Mesenchymal stem cell (in vitro differentiated cells and primary cell): ENCODE results near the gene LIPM.

Experiments used
- DNase-seq: peaks from one replicate; pipeline ENCODE4 v3.0.0-alpha.2; 2013
- H2AFZ ChIP-seq: one replicate; pipeline ENCODE4 v1.6.1; 2013; ENCODE audit warnings: low read depth, mild to moderate bottlenecking, control low read depth, inconsistent platforms, low read length, moderate library complexity
- H2AK5ac ChIP-seq: 2 replicates; pipeline ENCODE4 v1.6.1; 2013; ENCODE audit warnings: low read length, moderate library complexity, mild to moderate bottlenecking, inconsistent platforms; ENCODE audit not compliant: severe bottlenecking
- H2BK120ac ChIP-seq: one replicate; pipeline ENCODE4 v1.6.1; 2013; ENCODE audit warnings: low read depth, mild to moderate bottlenecking, inconsistent platforms, low read length, moderate library complexity
- H2BK12ac ChIP-seq, 2 experiments: one replicate each; pipeline ENCODE4 v1.6.1; 2013; ENCODE audit warnings: inconsistent platforms in 2 of 2, low read length in 2 of 2, mild to moderate bottlenecking in 2 of 2, moderate library complexity in 2 of 2, control low read depth in 1 of 2
- H2BK15ac ChIP-seq: one replicate; pipeline ENCODE4 v1.6.1; 2013; ENCODE audit warnings: mild to moderate bottlenecking, low read depth, inconsistent platforms; ENCODE audit not compliant: poor library complexity, severe bottlenecking
- H2BK5ac ChIP-seq: 2 replicates; pipeline ENCODE4 v1.6.1; 2013; ENCODE audit warnings: low read depth, mild to moderate bottlenecking, low read length, control low read depth, inconsistent platforms; ENCODE audit not compliant: poor library complexity, severe bottlenecking
- H3K14ac ChIP-seq, 2 experiments: one replicate each; pipeline ENCODE4 v1.6.1; 2013; ENCODE audit warnings: inconsistent platforms in 2 of 2, low read length in 2 of 2, control low read depth in 1 of 2, mild to moderate bottlenecking in 1 of 2, moderate library complexity in 1 of 2
- H3K18ac ChIP-seq, 2 experiments: one replicate each; pipeline ENCODE4 v1.6.1; 2013; ENCODE audit warnings: inconsistent platforms in 2 of 2, low read length in 2 of 2, control low read depth in 1 of 2, low read depth in 1 of 2, mild to moderate bottlenecking in 1 of 2
- H3K23ac ChIP-seq, 2 experiments: one replicate each; pipeline ENCODE4 v1.6.1; 2013; ENCODE audit warnings: inconsistent platforms in 2 of 2, low read length in 2 of 2, mild to moderate bottlenecking in 2 of 2, moderate library complexity in 2 of 2, control low read depth in 1 of 2
- H3K27ac ChIP-seq: 2 replicates; pipeline ENCODE4 v1.5.1; 2013; ENCODE audit warnings: mild to moderate bottlenecking, moderate library complexity, low read length, control low read depth, inconsistent platforms; ENCODE audit not compliant: poor library complexity, severe bottlenecking
- H3K27me3 ChIP-seq, 2 experiments: 2 replicates each; pipeline versions ENCODE4 v1.6.1 to v1.7.0; 2013; ENCODE audit warnings: low read length in 2 of 2, mild to moderate bottlenecking in 2 of 2, moderate library complexity in 2 of 2, control low read depth in 1 of 2, inconsistent platforms in 1 of 2; ENCODE audit not compliant: control insufficient read depth in 1 of 2, insufficient read depth in 1 of 2
- H3K36me3 ChIP-seq, 2 experiments: 2 replicates each; pipeline versions ENCODE4 v1.6.1 to v1.7.0; 2013; ENCODE audit warnings: low read length in 2 of 2, control low read depth in 1 of 2, inconsistent platforms in 1 of 2, low read depth in 1 of 2, mild to moderate bottlenecking in 1 of 2; ENCODE audit not compliant: insufficient read depth in 2 of 2, control insufficient read depth in 1 of 2
- H3K4ac ChIP-seq, 2 experiments: one replicate each; pipeline ENCODE4 v1.6.1; 2013; ENCODE audit warnings: inconsistent platforms in 2 of 2, low read length in 2 of 2, mild to moderate bottlenecking in 2 of 2, moderate library complexity in 2 of 2, control low read depth in 1 of 2, low read depth in 1 of 2
- H3K4me1 ChIP-seq: 2 replicates; pipeline ENCODE4 v1.6.1; 2013; ENCODE audit warnings: low read depth, low read length, control low read depth; ENCODE audit not compliant: control insufficient read depth, insufficient read depth
- H3K4me2 ChIP-seq: 2 replicates; pipeline ENCODE4 v1.6.1; 2013; ENCODE audit warnings: low read length, mild to moderate bottlenecking, inconsistent platforms; ENCODE audit not compliant: poor library complexity, severe bottlenecking
- H3K4me3 ChIP-seq, 2 experiments: 2 replicates each; pipeline versions ENCODE4 v1.5.1 to v1.7.0; 2013; ENCODE audit warnings: low read length in 2 of 2, mild to moderate bottlenecking in 2 of 2, control low read depth in 1 of 2, low read depth in 1 of 2; ENCODE audit not compliant: insufficient read depth in 1 of 2
- H3K79me1 ChIP-seq: replicated peaks from 2 replicates; pipeline ENCODE4 v1.6.1; 2013; ENCODE audit warnings: mild to moderate bottlenecking, control low read depth, low read length, inconsistent platforms; ENCODE audit not compliant: poor library complexity, severe bottlenecking
- H3K9ac ChIP-seq: 2 replicates; pipeline ENCODE4 v1.7.0; 2013; ENCODE audit warnings: mild to moderate bottlenecking, low read length, moderate library complexity
- H3K9me3 ChIP-seq: 2 replicates; pipeline ENCODE4 v1.7.0; 2013; ENCODE audit warnings: mild to moderate bottlenecking, low read length; ENCODE audit not compliant: control insufficient read depth
- H4K8ac ChIP-seq: one replicate; pipeline ENCODE4 v1.6.1; 2013; ENCODE audit warnings: inconsistent platforms, mild to moderate bottlenecking, low read length, moderate library complexity
- H4K91ac ChIP-seq: one replicate; pipeline ENCODE4 v1.6.1; 2013; ENCODE audit warnings: mild to moderate bottlenecking, low read length, inconsistent platforms
- WGBS: methylation state at CpG from one replicate; pipeline ENCODE4 v1.1.7; 2013; ENCODE audit warnings: mixed read lengths; 5-methylcytosine and 5-hydroxymethylcytosine counted together

Gene LIPM

DNA sequence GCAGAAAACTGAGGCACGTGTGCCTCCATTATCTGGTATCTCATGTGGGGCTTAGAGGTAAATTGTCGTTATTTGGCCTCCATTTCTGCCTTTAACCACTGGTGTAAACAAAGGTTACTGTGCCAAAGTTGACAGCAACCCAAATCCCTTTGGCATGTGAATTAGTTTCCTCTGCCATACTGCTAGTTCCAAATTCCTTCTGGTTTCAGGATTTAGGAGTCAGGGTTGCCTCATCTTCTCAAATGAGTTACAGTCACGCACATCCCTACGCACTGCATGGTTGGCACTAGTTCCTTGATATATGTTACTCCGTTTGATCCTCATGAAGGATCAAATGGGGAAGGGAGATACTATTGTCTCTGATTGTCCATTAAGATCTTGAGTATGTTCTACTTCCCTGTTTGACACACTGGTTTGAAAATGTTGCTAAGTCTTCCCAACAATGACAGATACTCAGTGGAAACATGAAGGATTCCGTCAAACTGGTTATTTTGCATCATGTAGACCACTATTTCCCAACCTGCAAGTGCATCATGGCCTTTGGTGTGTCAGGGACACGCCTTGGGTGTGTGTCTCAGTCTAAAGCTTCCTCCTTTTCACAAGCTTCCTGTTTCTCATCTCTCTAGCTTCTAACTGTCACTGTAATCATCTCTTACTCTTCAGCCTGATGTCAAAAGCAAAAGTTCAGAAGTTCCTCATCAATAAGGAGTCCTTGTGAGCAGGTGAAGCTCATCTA is 43.0 kb upstream of the LIPM start, which contains the start of gene LIPN:
LIPN (plus strand) TSS at position 655 of the 736 bp plus-strand sequence. CDS start 1,386 bp downstream, outside the sequence.
- no peak within 1 kb of the TSS for H4K91ac ChIP-seq
- H3K14ac ChIP-seq, result no peak within 1 kb of the TSS
- H2BK12ac ChIP-seq, result no peak within 1 kb of the TSS
- H3K4me3 ChIP-seq, result no peak within 1 kb of the TSS
- no peak within 1 kb of the TSS for H4K8ac ChIP-seq
- H3K4ac ChIP-seq, result no peak within 1 kb of the TSS
- H2BK15ac ChIP-seq, result no peak within 1 kb of the TSS
- H3K9ac ChIP-seq, result no peak within 1 kb of the TSS
- H2BK120ac ChIP-seq, result no peak within 1 kb of the TSS
- H3K4me2 ChIP-seq, result no peak within 1 kb of the TSS
- no peak for DNase-seq
- no peak within 1 kb of the TSS for H2AFZ ChIP-seq
- no peaks in the 10 kb centered on the region for H3K4me1 ChIP-seq
- no peak within 1 kb of the TSS for H2AK5ac ChIP-seq
- no peaks in the 10 kb centered on the region for H3K27me3 ChIP-seq
- no peak within 1 kb of the TSS for H3K23ac ChIP-seq
- no peaks in the 10 kb centered on the region for H3K79me1 ChIP-seq
- no peak within 1 kb of the TSS for H3K18ac ChIP-seq
- WGBS, result 87% methylated on average over 7 of the region's 7 CpGs
- H3K27ac ChIP-seq, result no peak within 1 kb of the TSS
- H3K9me3 ChIP-seq, result no peaks in the 10 kb centered on the region
- no peaks in the 10 kb centered on the region for H3K36me3 ChIP-seq
- H2BK5ac ChIP-seq, result no peak within 1 kb of the TSS

DNA sequence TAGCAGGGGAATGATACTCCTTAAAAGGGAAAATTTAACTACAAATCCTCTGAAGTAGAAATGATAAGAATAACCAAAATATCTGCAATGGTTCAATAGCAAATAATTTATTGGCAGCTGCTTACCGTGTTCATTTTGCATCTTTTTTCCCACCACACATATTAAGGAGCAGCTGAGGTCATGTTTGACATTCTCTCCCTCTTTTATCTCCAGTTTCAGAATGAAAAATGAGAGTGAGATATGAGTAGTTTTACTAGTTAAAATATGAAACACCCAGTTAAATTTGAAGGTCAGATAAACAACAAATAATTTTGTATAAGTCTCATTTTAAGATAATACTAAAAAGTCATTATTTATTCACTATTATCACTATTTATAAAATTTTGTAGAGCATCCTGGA is 39.6 kb upstream of the LIPM start:
- Histone ChIP-seq H3K4me2 (no peak overlapping the region), H3K9me3 (no peaks in the 10 kb centered on the region), H2BK15ac (no peak overlapping the region), H3K36me3 (no peaks in the 10 kb centered on the region), H2AK5ac (no peak overlapping the region), H3K4me3 (no peak overlapping the region), H4K91ac (no peak overlapping the region), H3K4me1 (no peaks in the 10 kb centered on the region), H3K14ac (no peak overlapping the region), H3K27ac (no peak overlapping the region), H4K8ac (no peak overlapping the region), H3K27me3 (no peaks in the 10 kb centered on the region), H3K9ac (no peak overlapping the region), H2BK12ac (no peak overlapping the region), H3K18ac (no peak overlapping the region), H3K23ac (no peak overlapping the region), H2BK5ac (no peak overlapping the region), H3K79me1 (no peaks in the 10 kb centered on the region), H2BK120ac (no peak overlapping the region), H2AFZ (no peak overlapping the region), H3K4ac (no peak overlapping the region)
- DNase-seq, result no peak
- no CpG with 5 or more reads among the region's 1 CpG for WGBS

DNA sequence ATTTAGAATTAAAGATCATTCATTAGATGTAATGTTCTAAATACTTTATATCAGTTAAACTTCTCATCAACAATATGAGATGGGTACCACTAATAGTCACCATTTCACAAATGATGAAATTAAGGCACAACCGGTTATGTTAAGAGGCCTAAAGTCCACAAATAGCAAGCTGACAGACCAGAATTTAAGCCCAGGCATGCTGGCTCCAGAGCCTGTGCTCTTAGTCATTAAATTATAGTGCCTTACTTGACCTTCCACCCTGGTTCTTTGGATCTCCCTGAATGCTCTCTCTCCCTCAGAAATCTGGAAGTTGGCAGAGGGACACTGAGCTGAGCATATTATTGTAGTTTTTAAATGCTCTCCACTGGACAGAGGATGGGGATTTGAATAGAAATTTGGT is 39.1 kb upstream of the LIPM start:
- peak; percentile 33 for DNase-seq
- no peak overlapping the region for H4K91ac ChIP-seq
- H3K79me1 ChIP-seq, result no peaks in the 10 kb centered on the region
- 9% methylated on average over 1 of the region's 1 CpG for WGBS
- H2AFZ ChIP-seq, result no peak overlapping the region
- no peaks in the 10 kb centered on the region for H3K9me3 ChIP-seq
- H2BK5ac ChIP-seq, result no peak overlapping the region
- no peak overlapping the region for H3K18ac ChIP-seq
- no peak overlapping the region for H2BK15ac ChIP-seq
- H3K36me3 ChIP-seq, result no peaks in the 10 kb centered on the region
- no peak overlapping the region for H3K4ac ChIP-seq
- no peak overlapping the region for H3K27ac ChIP-seq
- no peak overlapping the region for H2BK120ac ChIP-seq
- no peak overlapping the region for H2BK12ac ChIP-seq
- no peak overlapping the region for H4K8ac ChIP-seq
- no peaks in the 10 kb centered on the region for H3K27me3 ChIP-seq
- no peak overlapping the region for H3K23ac ChIP-seq
- H3K9ac ChIP-seq, result no peak overlapping the region
- no peak overlapping the region for H3K14ac ChIP-seq
- H3K4me3 ChIP-seq, result no peak overlapping the region
- peak overlapping the region; percentile 16 for H3K4me2 ChIP-seq
- H2AK5ac ChIP-seq, result no peak overlapping the region
- no peaks in the 10 kb centered on the region for H3K4me1 ChIP-seq

DNA sequence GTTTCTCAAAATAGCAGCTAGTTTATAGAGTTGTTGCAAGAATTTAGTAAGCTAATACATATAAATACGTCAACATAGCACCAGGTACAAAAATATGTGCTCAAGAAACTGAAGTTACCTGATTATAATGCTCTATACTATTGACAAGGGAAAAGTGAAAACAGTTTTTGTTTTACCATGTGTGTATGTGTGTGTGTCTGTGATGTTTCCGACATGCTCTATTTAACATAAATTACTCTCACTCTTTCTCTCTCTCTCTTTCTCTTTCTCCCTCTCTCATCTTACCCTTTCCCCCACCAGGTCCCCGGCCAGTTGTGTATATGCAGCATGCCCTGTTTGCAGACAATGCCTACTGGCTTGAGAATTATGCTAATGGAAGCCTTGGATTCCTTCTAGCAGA is 38.4 kb upstream of the LIPM start:
- peak overlapping the region; percentile 37 for H4K8ac ChIP-seq
- no peak overlapping the region for H3K4ac ChIP-seq
- H3K27me3 ChIP-seq, result no peaks in the 10 kb centered on the region
- H4K91ac ChIP-seq, result no peak overlapping the region
- no peaks in the 10 kb centered on the region for H3K79me1 ChIP-seq
- no peak overlapping the region for H3K23ac ChIP-seq
- H3K4me2 ChIP-seq, result no peak overlapping the region
- no peak overlapping the region for H3K27ac ChIP-seq
- H3K4me3 ChIP-seq, result no peak overlapping the region
- no peak overlapping the region for H3K9ac ChIP-seq
- no peak overlapping the region for H2BK15ac ChIP-seq
- peak overlapping the region in 1 of 2 experiments; percentile 67 for H3K18ac ChIP-seq
- H2AK5ac ChIP-seq, result no peak overlapping the region
- H2AFZ ChIP-seq, result no peak overlapping the region
- no peak for DNase-seq
- H2BK12ac ChIP-seq, result peak overlapping the region in 1 of 2 experiments; percentile 52
- H2BK5ac ChIP-seq, result no peak overlapping the region
- no peak overlapping the region for H2BK120ac ChIP-seq
- no peak overlapping the region for H3K14ac ChIP-seq
- 71% methylated on average over 1 of the region's 3 CpGs for WGBS
- H3K36me3 ChIP-seq, result no peaks in the 10 kb centered on the region
- H3K9me3 ChIP-seq, result no peaks in the 10 kb centered on the region
- no peaks in the 10 kb centered on the region for H3K4me1 ChIP-seq
